ENCODE data around the gene PRR20G.

The PRR20G gene

GRCh38 chr3:127262533-127262932 is 25.3 kb downstream of the PRR20G start:
- DNase-seq = no peak

GRCh38 chr3:127261925-127262324 is 25.9 kb downstream of the PRR20G start:
- no peak for DNase-seq

GRCh38 chr3:127260826-127261555 is 26.9 kb downstream of the PRR20G start:
- no peak for DNase-seq

- DNase-seq = no peak
These were observed 27.4 kb downstream of the PRR20G start for GRCh38 chr3:127260416-127260815.

GRCh38 chr3:127259882-127260281 is 28.0 kb downstream of the PRR20G start:
- no peak for DNase-seq

GRCh38 chr3:127258733-127259132 is 29.1 kb downstream of the PRR20G start:
- no peak for DNase-seq

- DNase-seq = no peak
These were observed 30.5 kb downstream of the PRR20G start for GRCh38 chr3:127257351-127257750.

GRCh38 chr3:127256733-127257271 is 31.0 kb downstream of the PRR20G start:
- no peak for DNase-seq

GRCh38 chr3:127256138-127256537 is 31.7 kb downstream of the PRR20G start:
- DNase-seq = no peak

GRCh38 chr3:127255516-127255915 is 32.3 kb downstream of the PRR20G start:
- DNase-seq = no peak

GRCh38 chr3:127254730-127255129 is 33.1 kb downstream of the PRR20G start:
- peak; percentile 16 for DNase-seq

GRCh38 chr3:127254033-127254644 is 33.7 kb downstream of the PRR20G start:
- DNase-seq = peak; percentile 49

GRCh38 chr3:127253491-127253890 is 34.4 kb downstream of the PRR20G start:
- no peak for DNase-seq

- no peak for DNase-seq
These were observed 35.4 kb downstream of the PRR20G start for GRCh38 chr3:127252446-127252845.

GRCh38 chr3:127250032-127250431 is 37.8 kb downstream of the PRR20G start:
- no peak for DNase-seq

GRCh38 chr3:127247292-127247691 is 40.6 kb downstream of the PRR20G start:
- DNase-seq = no peak

- no peak for DNase-seq
These were observed 49.2 kb downstream of the PRR20G start for GRCh38 chr3:127238602-127239001.

GRCh38 chr3:127237835-127238234 is 50.0 kb downstream of the PRR20G start:
- DNase-seq = peak; percentile 29

GRCh38 chr3:127235706-127236105 is 52.1 kb downstream of the PRR20G start:
- no peak for DNase-seq

GRCh38 chr3:127234778-127235177 is 53.1 kb downstream of the PRR20G start:
- DNase-seq = no peak
